ENCODE measurements around the gene MKRN2. TPM values are rescaled to one million over a fixed set of nuclear protein-coding genes. Genes with fewer than 3 reads are reported as not detected.

MKRN2 gene
- polyA plus RNA-seq, 1 experiment, result 62.3 TPM

DNA sequence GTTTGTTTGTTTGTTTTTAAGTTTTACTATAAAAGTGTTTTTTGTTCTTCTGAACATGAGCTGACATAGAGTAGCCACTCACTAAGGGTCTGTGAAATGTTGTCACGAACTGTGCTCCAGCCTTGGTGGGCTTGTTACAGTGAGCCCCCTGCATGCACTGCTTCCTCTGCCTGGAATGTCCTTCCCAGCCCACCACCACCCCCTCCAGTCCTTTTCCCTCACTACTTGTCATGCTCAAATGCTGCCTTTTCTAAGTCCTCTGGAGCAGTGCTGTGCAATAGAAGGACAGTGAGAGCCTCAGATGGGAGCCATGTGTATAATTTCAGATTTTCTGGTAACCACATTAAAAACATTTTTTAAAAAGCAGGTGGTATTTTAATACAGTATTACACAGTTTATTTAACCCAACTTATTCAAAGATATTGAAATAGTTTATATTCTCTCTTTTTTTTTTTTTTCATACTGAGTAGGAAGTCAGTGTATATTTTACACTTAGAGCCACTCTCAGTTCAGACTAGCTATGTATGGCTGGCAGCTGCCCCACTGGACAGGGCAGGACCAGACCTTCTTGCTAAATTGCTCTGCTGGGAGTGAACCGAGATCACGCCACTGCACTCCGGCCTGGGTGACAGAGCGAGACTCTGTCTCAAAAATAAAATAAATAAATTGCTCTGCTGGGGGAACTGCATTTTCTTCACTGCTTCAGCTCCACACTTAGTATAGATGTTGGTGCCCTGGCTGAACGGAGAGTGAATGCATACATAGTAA, 38.4 kb upstream of the MKRN2 start:
- TF ChIP-seq CTCF (IDR thresholded peaks at IDR 0.05; ENCODE audit: low read depth, low read length), result no peak
- ChIA-PET CTCF (interaction anchor here (0.7 kb wide), 1 partner anchor 342 kb away, joined by 4 read pairs; no protein-coding TSS in a partner anchor), POLR2A (no interaction called here)
- H3K27me3 ChIP-seq (ENCODE audit: control insufficient read depth, insufficient read depth, low read length), result no peaks in the 10 kb centered on the region
- H3K27ac ChIP-seq (ENCODE audit: low read depth, low read length), result no peak overlapping the region
- no peaks in the 10 kb centered on the region for H3K9me3 ChIP-seq (ENCODE audit: control insufficient read depth, insufficient read depth, low read length)
- DNase-seq (ENCODE audit: low read depth, low spot score), result no peak
- no peak overlapping the region for H3K4me3 ChIP-seq (ENCODE audit: low read depth, low read length)

DNA sequence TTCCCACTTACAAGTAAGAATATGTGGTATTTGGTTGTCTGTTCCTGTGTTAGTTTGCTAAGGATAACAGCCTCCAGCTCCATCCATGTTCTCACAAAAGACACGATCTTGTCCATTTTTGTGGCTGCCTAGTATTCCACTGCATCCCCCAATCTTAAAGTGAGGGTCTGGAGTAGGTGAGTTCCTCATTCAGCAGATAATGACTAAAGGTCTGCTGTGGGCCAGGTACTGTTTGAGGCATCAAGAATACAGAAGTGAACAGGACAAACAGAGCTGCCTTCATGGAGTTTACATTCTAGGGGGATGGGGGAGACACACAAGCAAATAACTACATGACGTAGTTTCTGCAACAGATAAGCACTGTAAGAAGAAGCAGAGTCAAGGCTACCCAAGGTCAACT, 35.9 kb upstream of the MKRN2 start:
- TF ChIP-seq CTCF (IDR thresholded peaks at IDR 0.05; ENCODE audit: low read depth, low read length), result no peak
- no peaks in the 10 kb centered on the region for H3K27me3 ChIP-seq (ENCODE audit: control insufficient read depth, insufficient read depth, low read length)
- no peak overlapping the region for H3K4me3 ChIP-seq (ENCODE audit: low read depth, low read length)
- ChIA-PET CTCF (no interaction called here), POLR2A (no interaction called here)
- no peak for DNase-seq (ENCODE audit: low read depth, low spot score)
- H3K9me3 ChIP-seq (ENCODE audit: control insufficient read depth, insufficient read depth, low read length), result no peaks in the 10 kb centered on the region
- H3K27ac ChIP-seq (ENCODE audit: low read depth, low read length), result no peak overlapping the region

DNA sequence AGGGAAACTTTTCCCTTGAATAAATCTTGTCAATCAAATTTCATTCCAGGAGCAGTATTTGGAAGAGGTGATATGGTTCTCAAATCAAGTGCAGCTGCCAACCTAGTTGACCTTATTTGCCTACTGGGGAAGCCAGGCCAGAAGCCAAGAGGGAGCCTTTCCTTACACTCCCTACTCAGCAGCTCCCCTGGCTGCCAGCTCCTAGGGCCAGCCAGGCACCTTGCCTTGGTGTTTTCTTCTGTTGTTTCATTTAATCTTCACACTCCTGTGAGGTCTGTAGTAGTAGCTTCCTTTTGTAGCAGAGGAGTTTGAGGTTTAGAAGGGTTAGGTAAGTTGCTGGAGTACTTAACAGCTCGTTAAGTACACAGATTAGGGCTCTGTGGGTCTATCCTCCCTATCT, 34.2 kb upstream of the MKRN2 start:
- CTCF ChIA-PET, result interaction anchor here (0.9 to 1.5 kb wide), 3 partner anchors 38 to 388 kb away, joined by 3 read pairs; partner anchors contain the start of gene TSEN2
- Histone ChIP-seq H3K27ac (ENCODE audit: low read depth, low read length) (no peak overlapping the region), H3K27me3 (ENCODE audit: control insufficient read depth, insufficient read depth, low read length) (no peaks in the 10 kb centered on the region), H3K4me3 (ENCODE audit: low read depth, low read length) (no peak overlapping the region), H3K9me3 (ENCODE audit: control insufficient read depth, insufficient read depth, low read length) (no peaks in the 10 kb centered on the region)
- POLR2A ChIA-PET, result no interaction called here
- TF ChIP-seq CTCF (IDR thresholded peaks at IDR 0.05; ENCODE audit: low read depth, low read length), result no peak
- DNase-seq (ENCODE audit: low read depth, low spot score), result no peak

GRCh38 chr3:12527757-12528143, 29.1 kb upstream of the MKRN2 start:
- Histone ChIP-seq H3K9me3 (ENCODE audit: control insufficient read depth, insufficient read depth, low read length) (no peaks in the 10 kb centered on the region), H3K27ac (ENCODE audit: low read depth, low read length) (no peak overlapping the region), H3K4me3 (ENCODE audit: low read depth, low read length) (no peak overlapping the region), H3K27me3 (ENCODE audit: control insufficient read depth, insufficient read depth, low read length) (no peaks in the 10 kb centered on the region)
- no peak for DNase-seq (ENCODE audit: low read depth, low spot score)
- ChIA-PET CTCF (no interaction called here), POLR2A (no interaction called here)
- TF ChIP-seq CTCF (IDR thresholded peaks at IDR 0.05; ENCODE audit: low read depth, low read length), result no peak

DNA sequence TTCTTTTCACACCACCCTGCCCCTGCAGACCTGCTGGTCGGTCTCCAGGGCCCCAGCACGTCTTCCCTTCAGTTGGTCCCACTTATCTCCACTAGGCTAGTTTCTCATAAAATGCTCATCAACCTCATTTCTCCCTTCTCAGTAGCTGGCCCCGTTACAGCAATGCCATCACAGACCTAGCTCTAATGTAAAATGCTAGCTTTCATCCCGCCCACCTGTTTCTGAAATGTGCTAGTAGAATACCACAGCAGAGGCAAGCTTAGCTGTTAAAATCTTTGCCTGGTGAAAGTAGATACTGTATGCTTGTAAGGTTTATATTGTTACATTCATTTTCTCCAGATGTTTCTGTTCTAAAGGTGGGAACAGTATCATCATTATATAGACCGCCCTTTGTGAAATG, 24.7 kb upstream of the MKRN2 start:
- POLR2A ChIA-PET, result no interaction called here
- no peak overlapping the region for H3K27ac ChIP-seq (ENCODE audit: low read depth, low read length)
- H3K4me3 ChIP-seq (ENCODE audit: low read depth, low read length), result no peak overlapping the region
- H3K27me3 ChIP-seq (ENCODE audit: control insufficient read depth, insufficient read depth, low read length), result no peaks in the 10 kb centered on the region
- no peak for DNase-seq (ENCODE audit: low read depth, low spot score)
- H3K9me3 ChIP-seq (ENCODE audit: control insufficient read depth, insufficient read depth, low read length), result no peaks in the 10 kb centered on the region
- CTCF ChIA-PET, result interaction anchor here (0.6 kb wide), 1 partner anchor 37 kb away, joined by 5 read pairs; no protein-coding TSS in a partner anchor
- no peak for TF ChIP-seq CTCF (IDR thresholded peaks at IDR 0.05; ENCODE audit: low read depth, low read length)
